CD4-positive, alpha-beta T cell (primary cell): ENCODE results near the gene CCDC198. TPM values are rescaled to one million over a fixed set of nuclear protein-coding genes. Genes with fewer than 3 reads are reported as not detected.

Experiments used
- ATAC-seq: fragments of 200-7000 bp; cut with Tn5 transposase; one replicate; pipeline ENCODE4 v1.10.0; 2022; ENCODE audit warnings: mild to moderate bottlenecking; ENCODE audit not compliant: poor library complexity
- CTCF ChIA-PET: fragments of 350-600 bp; sonication (Branson Sonifier 250); formaldehyde crosslinking; loops from one replicate; lab custom pipeline; 2021; ENCODE audit warnings: antibody characterized with exemption, inconsistent platforms; lab: Charles Lee
- POLR2A ChIA-PET: fragments of 350-600 bp; sonication (Branson Sonifier 250); formaldehyde crosslinking; loops from one replicate; lab custom pipeline; 2021; ENCODE audit warnings: antibody characterized with exemption, inconsistent platforms; lab: Charles Lee
- DNase-seq, 14 experiments: peaks; one replicate each; pipeline ENCODE4 v3.0.0-alpha.2; 2013 to 2020; ENCODE audit warnings: mixed read lengths in 2 of 14
- H3K27ac ChIP-seq, 2 donors: one replicate each; pipeline versions ENCODE4 v1.5.1 to v1.7.0; 2013; ENCODE audit warnings: low read length in 2 of 2, low read depth in 1 of 2, mild to moderate bottlenecking in 1 of 2
- H3K27me3 ChIP-seq, 2 experiments: 1 replicate in 1 of 2; 2 replicates in 1 of 2; pipeline versions ENCODE4 v1.6.1 to v1.7.0; 2013; ENCODE audit warnings: low read length in 2 of 2, control low read depth in 1 of 2, mild to moderate bottlenecking in 1 of 2, moderate library complexity in 1 of 2; ENCODE audit not compliant: insufficient read depth in 2 of 2, control insufficient read depth in 1 of 2
- H3K36me3 ChIP-seq: one replicate; pipeline ENCODE4 v1.6.1; 2013; ENCODE audit warnings: low read length, control low read depth; ENCODE audit not compliant: insufficient read depth
- H3K4me1 ChIP-seq: one replicate; pipeline ENCODE4 v1.6.1; 2013; ENCODE audit warnings: low read length, control low read depth; ENCODE audit not compliant: insufficient read depth
- H3K4me3 ChIP-seq: one replicate; pipeline ENCODE4 v1.5.1; 2013; ENCODE audit warnings: mild to moderate bottlenecking, low read length, moderate library complexity
- H3K9me3 ChIP-seq, 2 experiments: 1 replicate in 1 of 2; 2 replicates in 1 of 2; pipeline versions ENCODE4 v1.6.1 to v1.7.0; 2013; ENCODE audit warnings: low read length in 2 of 2, mild to moderate bottlenecking in 2 of 2, control low read depth in 1 of 2, moderate library complexity in 1 of 2; ENCODE audit not compliant: control insufficient read depth in 1 of 2, insufficient read depth in 1 of 2
- H3K27ac Mint-ChIP-seq: one replicate; pipeline ENCODE4 v1.8.0; 2020; ENCODE audit warnings: mixed read lengths
- H3K27me3 Mint-ChIP-seq: one replicate; pipeline ENCODE4 v1.8.0; 2021; ENCODE audit warnings: mixed read lengths
- H3K36me3 Mint-ChIP-seq: one replicate; pipeline ENCODE4 v1.8.0; 2021; ENCODE audit warnings: low read depth, mixed read lengths
- H3K4me1 Mint-ChIP-seq: one replicate; pipeline ENCODE4 v1.8.0; 2021; ENCODE audit warnings: low read depth, mixed read lengths
- H3K4me3 Mint-ChIP-seq: one replicate; pipeline ENCODE4 v1.8.0; 2020; ENCODE audit warnings: mild to moderate bottlenecking, mixed read lengths
- H3K9me3 Mint-ChIP-seq: one replicate; pipeline ENCODE4 v1.8.0; 2020; ENCODE audit warnings: mixed read lengths
- intact Hi-C, 2 experiments: fragments of 100-400 bp; cut with DNase I in 1 of 2; cut with micrococcal nuclease in 1 of 2; formaldehyde crosslinking; loops; one replicate each; pipeline versions ENCODE4 v1.15.1 to v1.9.0; 2023 to 2025; cut with DNase I, micrococcal nuclease
- total RNA-seq, 174 experiments: library from RNA in 2 of 174; stranded (reverse) in 2 of 174; gene quantifications; one replicate each; pipeline ENCODE4 v1.2.3 and lab custom pipeline; 2021 to 2026
- TF ChIP-seq, protein P1 (sequence below): fragments of 200-600 bp; IDR thresholded peaks from one replicate; pipeline ENCODE4 v1.8.0; 2022; ENCODE audit warnings: antibody characterized with exemption, mild to moderate bottlenecking

The CCDC198 gene
- total RNA-seq, 2 experiments from 2014 or later, result not detected

DNA sequence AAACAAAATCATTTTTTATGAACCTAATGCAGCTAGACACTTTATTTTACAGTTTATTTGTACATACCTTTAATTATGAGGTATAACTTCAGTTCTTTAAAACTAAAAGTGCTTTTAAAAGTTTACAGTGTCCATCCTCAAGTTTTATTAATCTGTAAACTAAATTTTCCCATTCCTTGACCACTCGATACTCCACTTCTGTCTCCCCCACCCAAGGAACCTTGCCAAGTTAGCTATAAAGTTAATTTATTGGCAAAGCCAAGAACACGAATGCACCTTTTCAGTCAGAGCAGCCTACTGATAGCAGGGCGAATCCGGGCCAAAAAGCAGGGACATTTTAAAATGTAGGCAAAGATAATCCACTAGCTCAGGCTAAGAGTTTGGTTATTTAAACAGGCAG, 73.6 kb downstream of the CCDC198 start:
- no peaks in the 10 kb centered on the region for H3K27me3 Mint-ChIP-seq

More for the DNA sequence above, 73.6 kb downstream of the CCDC198 start:
- Mint-ChIP-seq H3K9me3 (no peaks in the 10 kb centered on the region), H3K36me3 (no peaks in the 10 kb centered on the region), H3K4me3 (no peak overlapping the region), H3K4me1 (no peaks in the 10 kb centered on the region), H3K27ac (no peak overlapping the region)
- TF ChIP-seq, protein P1, sequence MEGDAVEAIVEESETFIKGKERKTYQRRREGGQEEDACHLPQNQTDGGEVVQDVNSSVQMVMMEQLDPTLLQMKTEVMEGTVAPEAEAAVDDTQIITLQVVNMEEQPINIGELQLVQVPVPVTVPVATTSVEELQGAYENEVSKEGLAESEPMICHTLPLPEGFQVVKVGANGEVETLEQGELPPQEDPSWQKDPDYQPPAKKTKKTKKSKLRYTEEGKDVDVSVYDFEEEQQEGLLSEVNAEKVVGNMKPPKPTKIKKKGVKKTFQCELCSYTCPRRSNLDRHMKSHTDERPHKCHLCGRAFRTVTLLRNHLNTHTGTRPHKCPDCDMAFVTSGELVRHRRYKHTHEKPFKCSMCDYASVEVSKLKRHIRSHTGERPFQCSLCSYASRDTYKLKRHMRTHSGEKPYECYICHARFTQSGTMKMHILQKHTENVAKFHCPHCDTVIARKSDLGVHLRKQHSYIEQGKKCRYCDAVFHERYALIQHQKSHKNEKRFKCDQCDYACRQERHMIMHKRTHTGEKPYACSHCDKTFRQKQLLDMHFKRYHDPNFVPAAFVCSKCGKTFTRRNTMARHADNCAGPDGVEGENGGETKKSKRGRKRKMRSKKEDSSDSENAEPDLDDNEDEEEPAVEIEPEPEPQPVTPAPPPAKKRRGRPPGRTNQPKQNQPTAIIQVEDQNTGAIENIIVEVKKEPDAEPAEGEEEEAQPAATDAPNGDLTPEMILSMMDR, result no peak
- Histone ChIP-seq H3K4me3 (no peak overlapping the region), H3K9me3 (peaks cover 0 to 5% of the 10 kb centered on the region in 2 experiments), H3K27me3 (no peaks in the 10 kb centered on the region), H3K27ac (no peak overlapping the region), H3K36me3 (no peaks in the 10 kb centered on the region), H3K4me1 (no peaks in the 10 kb centered on the region)
- DNase-seq, result no peak
- ATAC-seq, result no peak
- ChIA-PET CTCF (no interaction called here), POLR2A (no interaction called here)
- intact Hi-C loops, result no loop called here

Other genes with a start within 250 kb of the CCDC198 start
- 10 to 100 TPM; 17.1 to 18.1 TPM for gene EXOC5, start 225.0 kb downstream of the CCDC198 start, total RNA-seq
- 10 to 100 TPM; 39.2 to 40.4 TPM for gene AP5M1, start 224.9 kb downstream of the CCDC198 start, total RNA-seq
- gene NAA30, start 103.3 kb downstream of the CCDC198 start, total RNA-seq, result 10 to 100 TPM; 25.8 to 27.7 TPM